Measurements from ENCODE around the gene HPSE2.
"Not testable (repeated sequence)": the region's sequence is repeated elsewhere in the genome, so short reads cannot be mapped to it uniquely, and the experiment has no call there.

Gene HPSE2

DNA sequence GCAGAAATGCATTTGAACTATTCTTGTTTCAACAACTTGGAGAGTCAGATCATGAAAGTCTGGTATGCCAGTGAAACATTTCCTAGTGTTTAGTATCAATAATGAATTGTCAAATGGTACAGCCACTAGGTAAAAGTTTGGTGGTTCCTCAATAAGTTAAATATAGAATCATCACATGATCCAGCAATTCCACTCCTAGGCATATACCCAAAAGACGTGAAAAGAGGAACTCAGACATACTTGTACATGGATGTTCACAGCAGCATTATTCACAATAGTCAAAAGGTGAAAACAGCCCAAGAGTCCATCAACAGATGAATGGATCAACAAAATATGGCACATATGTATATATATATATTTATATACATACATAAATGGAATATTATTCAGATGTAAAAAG is 721.9 kb downstream of the HPSE2 start:
- TF ChIP-seq, protein P1, sequence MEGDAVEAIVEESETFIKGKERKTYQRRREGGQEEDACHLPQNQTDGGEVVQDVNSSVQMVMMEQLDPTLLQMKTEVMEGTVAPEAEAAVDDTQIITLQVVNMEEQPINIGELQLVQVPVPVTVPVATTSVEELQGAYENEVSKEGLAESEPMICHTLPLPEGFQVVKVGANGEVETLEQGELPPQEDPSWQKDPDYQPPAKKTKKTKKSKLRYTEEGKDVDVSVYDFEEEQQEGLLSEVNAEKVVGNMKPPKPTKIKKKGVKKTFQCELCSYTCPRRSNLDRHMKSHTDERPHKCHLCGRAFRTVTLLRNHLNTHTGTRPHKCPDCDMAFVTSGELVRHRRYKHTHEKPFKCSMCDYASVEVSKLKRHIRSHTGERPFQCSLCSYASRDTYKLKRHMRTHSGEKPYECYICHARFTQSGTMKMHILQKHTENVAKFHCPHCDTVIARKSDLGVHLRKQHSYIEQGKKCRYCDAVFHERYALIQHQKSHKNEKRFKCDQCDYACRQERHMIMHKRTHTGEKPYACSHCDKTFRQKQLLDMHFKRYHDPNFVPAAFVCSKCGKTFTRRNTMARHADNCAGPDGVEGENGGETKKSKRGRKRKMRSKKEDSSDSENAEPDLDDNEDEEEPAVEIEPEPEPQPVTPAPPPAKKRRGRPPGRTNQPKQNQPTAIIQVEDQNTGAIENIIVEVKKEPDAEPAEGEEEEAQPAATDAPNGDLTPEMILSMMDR (conservative IDR thresholded peaks at IDR 0.05), result no peak
- H3K27ac ChIP-seq, result no peak overlapping the region

DNA sequence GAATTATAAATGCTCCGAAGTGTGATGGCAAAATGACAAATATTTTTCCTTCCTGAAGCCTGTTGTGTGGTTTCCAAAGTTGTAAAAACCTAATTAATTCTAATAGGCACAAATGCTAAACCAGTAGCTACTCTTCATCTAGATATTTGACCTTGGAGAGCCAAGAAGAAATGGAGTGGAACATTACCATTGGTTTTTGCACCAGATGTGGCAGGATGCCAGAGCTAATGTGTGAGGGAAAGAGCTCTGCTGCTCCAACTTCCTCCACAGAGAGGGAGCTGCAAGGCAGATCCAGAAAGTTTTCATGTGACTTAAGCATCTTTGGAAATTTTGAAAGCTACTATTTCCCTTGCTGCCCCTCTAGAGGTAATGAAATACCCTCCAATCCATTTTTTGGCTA is 723.8 kb downstream of the HPSE2 start:
- no peak overlapping the region for H3K27ac ChIP-seq
- TF ChIP-seq, protein P1 (conservative IDR thresholded peaks at IDR 0.05), result no peak

DNA sequence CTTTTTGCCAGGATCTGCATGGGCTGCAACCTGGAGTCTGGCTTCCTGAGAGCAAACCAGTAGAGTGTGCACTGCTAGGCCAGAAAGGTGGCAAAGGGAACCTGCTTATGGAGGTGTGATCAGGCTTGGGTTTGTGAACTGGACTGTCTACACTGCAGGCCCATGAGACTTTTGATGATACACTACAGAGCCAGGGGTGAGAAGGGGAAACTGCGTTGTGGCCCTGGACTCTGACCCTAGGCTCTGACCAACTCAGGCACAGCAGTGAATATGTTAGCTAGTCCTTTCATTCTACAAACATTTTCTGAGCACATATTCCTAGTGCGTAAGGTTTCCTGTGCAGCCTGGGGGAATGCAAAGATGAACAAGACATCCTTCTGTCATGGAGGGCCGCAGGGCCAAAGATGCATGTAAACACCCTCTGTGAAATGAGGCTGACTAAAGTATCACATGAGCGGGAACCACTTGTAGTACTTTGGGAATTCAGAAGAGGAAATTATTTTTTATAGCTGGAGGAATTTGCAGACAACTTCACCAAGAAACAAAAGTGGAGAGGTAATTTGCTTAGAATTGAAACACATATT is 725.1 kb downstream of the HPSE2 start:
- TF ChIP-seq, protein P1 (conservative IDR thresholded peaks at IDR 0.05), result no peak
- H3K27ac ChIP-seq, result no peak overlapping the region

DNA sequence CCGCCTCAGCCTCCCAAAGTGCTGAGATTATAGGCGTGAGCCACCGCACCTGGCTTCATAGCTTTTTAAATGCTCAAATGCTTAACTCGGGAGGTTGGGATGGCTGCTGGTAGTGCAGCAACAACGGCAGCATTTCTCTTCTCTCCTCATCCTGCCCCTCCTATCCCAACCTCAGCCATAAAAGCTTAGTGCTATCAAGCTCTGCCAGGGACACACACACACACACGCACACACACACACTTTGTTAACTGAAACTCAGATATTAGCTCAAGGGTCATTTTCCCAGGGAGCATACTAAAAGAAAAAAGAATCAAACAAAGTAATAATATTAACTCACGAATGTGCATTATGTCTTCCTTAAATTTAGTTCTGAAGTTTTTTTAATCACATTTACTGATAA is 725.9 kb downstream of the HPSE2 start:
- H3K27ac ChIP-seq, result no peak overlapping the region
- TF ChIP-seq, protein P1 (conservative IDR thresholded peaks at IDR 0.05), result no peak

DNA sequence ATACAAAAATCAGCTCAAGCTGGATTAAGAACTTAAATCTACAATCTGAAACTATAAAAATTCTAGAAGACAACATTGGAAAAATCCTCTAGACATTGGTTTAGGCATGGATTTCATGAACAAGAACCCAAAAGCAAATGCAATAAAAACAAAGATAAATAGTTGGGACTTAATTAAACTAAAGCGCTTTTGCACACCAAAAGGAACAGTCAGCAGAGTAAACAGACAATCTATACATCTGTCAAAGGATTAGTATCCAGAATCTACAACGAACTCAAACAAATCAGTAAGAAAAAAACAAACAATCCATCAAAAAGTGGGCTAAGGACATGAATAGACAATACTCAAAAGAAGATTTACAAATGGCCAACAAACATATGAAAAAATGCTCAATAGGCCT is 733.1 kb downstream of the HPSE2 start:
- not testable (repeated sequence) for H3K27ac ChIP-seq

DNA sequence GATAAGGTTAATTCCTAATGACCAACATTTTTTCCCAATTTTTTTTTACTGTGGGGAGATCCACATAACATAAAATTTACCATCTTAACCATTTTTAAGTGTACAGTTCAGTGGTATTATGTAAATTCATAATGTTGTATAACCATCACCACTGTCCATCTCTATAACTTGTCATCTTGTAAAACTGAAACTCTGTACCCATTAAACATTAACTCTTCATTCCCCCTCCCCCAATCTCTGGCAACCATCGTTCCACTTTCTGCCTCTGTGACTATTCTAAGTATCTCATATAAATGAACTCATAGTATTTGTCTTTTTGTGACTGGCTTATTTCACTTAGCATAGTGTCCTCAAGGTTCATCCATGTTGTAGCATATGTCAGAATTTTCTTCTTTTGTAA is 742.9 kb downstream of the HPSE2 start:
- no peak overlapping the region for H3K27ac ChIP-seq
- TF ChIP-seq, protein P1 (conservative IDR thresholded peaks at IDR 0.05), result no peak

DNA sequence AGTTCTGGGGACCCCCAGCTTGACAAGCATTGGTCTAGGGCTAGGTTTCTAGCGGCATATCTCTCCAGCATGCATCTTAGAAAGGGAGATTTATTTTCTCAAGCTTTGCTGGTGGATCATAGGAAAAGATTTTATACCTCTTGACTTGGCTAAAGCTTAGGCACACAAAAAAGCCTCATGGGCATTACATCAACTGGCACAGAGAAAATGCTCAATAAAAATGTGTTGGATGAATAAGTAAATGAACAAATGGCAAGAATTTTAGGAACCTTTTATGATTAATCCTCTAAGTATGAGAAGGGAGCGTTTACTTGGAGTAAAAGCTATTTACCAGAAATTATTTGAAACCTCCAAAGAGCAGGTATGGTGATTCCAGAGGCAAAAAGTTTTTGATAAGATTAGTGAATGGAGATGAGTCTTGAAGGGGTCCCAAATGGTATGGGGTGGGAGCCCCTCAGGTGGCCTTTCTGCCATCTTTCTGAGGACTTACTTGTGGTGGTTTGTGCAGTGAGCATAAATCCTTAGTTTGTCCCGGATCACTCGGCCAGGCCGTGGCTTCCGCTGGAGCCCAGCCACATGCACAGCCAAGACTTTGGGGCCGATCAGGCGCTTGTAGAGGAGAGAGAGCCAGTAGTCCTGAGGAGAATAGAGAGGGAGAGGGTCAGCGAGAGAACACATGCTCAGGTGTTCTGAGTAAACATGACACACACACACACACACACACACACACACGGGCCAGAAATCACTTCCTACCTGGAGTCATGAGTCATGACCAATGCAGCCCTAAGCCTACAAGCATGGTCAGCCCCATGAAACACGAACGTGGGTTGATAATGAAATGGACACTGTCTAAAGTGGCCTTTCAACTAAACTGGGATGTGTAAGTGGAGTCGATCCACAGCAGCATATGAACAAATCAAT is 745.8 kb downstream of the HPSE2 start:
- H3K27ac ChIP-seq, result no peak overlapping the region
- TF ChIP-seq, protein P1 (conservative IDR thresholded peaks at IDR 0.05), result no peak

All from VCaP (cell line).